Naive B cell (primary cell): ENCODE data around the gene RPS6KA3. TPM values are rescaled to one million over a fixed set of nuclear protein-coding genes. Genes with fewer than 3 reads are reported as not detected.
"Not testable (repeated sequence)": the region's sequence is repeated elsewhere in the genome, so short reads cannot be mapped to it uniquely, and the experiment has no call there.

Experiments used
- ATAC-seq, 2 donors: fragments of 150-1000 bp; cut with Tn5 transposase; 2 replicates each; pipeline ENCODE4 v1.10.0; 2021; ENCODE audit warnings: low read depth in 2 of 2, mild to moderate bottlenecking in 2 of 2, moderate library complexity in 2 of 2
- DNase-seq: peaks from one replicate; pipeline ENCODE4 v3.0.0; 2022
- H3K27ac Mint-ChIP-seq, 6 donors: one replicate each; pipeline ENCODE4 v1.8.0; 2020 to 2022; ENCODE audit warnings: mild to moderate bottlenecking in 6 of 6, mixed read lengths in 6 of 6, moderate library complexity in 5 of 6, inconsistent platforms in 2 of 6
- H3K27me3 Mint-ChIP-seq, 3 donors: one replicate each; pipeline ENCODE4 v1.8.0; 2021 to 2022; ENCODE audit warnings: mixed read lengths in 3 of 3, mild to moderate bottlenecking in 1 of 3
- H3K36me3 Mint-ChIP-seq, 2 donors: one replicate each; pipeline ENCODE4 v1.8.0; 2020 to 2022; ENCODE audit warnings: mixed read lengths in 2 of 2, inconsistent platforms in 1 of 2, mild to moderate bottlenecking in 1 of 2
- H3K4me1 Mint-ChIP-seq, 3 donors: one replicate each; pipeline ENCODE4 v1.8.0; 2020 to 2022; ENCODE audit warnings: mixed read lengths in 3 of 3, inconsistent platforms in 1 of 3, mild to moderate bottlenecking in 1 of 3, moderate library complexity in 1 of 3
- H3K4me3 Mint-ChIP-seq, 8 donors: one replicate each; pipeline ENCODE4 v1.8.0; 2020 to 2022; ENCODE audit warnings: mild to moderate bottlenecking in 8 of 8, mixed read lengths in 8 of 8, moderate library complexity in 8 of 8, inconsistent platforms in 2 of 8
- H3K9me3 Mint-ChIP-seq, 7 donors: one replicate each; pipeline ENCODE4 v1.8.0; 2020 to 2022; ENCODE audit warnings: mixed read lengths in 7 of 7, mild to moderate bottlenecking in 5 of 7, inconsistent platforms in 2 of 7, moderate library complexity in 1 of 7
- polyA plus RNA-seq, 6 donors: library from polyadenylated mRNA; unstranded; fragments of 300-500 nt; fragmentation: Illumina TruSeq; gene quantifications; one replicate each; pipeline ENCODE4 v1.2.3, GENCODE V29; 2021; ENCODE audit warnings: low read depth in 6 of 6

The RPS6KA3 gene
- polyA plus RNA-seq, 6 donors from 2014 or later, result 12.2 to 36.8 (median 25.3) TPM

DNA sequence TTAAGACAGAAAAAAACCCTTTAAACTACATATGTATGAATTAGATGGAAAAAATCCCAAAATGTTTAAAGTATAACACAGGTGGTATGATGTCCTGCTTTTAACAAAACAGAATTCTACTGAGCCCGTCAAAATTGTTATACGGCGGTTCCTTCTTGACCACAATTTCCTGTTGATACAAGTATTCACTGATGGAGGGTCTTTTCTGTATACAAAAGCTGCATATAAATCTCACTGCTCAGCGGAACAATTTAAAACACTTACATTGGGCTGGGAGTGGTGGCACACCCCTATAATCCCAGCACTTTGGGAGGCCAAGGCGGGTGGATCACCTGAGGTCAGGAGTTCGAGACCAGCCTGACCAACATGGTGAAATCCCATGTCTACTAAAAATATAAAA is 62.4 kb downstream of the RPS6KA3 start:
- DNase-seq (no peak), ATAC-seq (no peak)
- H3K27me3 Mint-ChIP-seq, result peaks cover 0 to 13% (median 0%) of the 10 kb centered on the region in 3 donors
- peaks cover 0 to under 1% (median 0%) of the 10 kb centered on the region in 7 donors for H3K9me3 Mint-ChIP-seq
- peak overlapping the region in 1 of 8 donors; percentile 12 for H3K4me3 Mint-ChIP-seq
- peaks cover 0 to 16% (median 14%) of the 10 kb centered on the region in 3 donors for H3K4me1 Mint-ChIP-seq
- H3K27ac Mint-ChIP-seq, result peak overlapping the region in 2 of 6 donors; percentile 33 to 76
- peaks cover 10 to 12% of the 10 kb centered on the region in 2 donors for H3K36me3 Mint-ChIP-seq

DNA sequence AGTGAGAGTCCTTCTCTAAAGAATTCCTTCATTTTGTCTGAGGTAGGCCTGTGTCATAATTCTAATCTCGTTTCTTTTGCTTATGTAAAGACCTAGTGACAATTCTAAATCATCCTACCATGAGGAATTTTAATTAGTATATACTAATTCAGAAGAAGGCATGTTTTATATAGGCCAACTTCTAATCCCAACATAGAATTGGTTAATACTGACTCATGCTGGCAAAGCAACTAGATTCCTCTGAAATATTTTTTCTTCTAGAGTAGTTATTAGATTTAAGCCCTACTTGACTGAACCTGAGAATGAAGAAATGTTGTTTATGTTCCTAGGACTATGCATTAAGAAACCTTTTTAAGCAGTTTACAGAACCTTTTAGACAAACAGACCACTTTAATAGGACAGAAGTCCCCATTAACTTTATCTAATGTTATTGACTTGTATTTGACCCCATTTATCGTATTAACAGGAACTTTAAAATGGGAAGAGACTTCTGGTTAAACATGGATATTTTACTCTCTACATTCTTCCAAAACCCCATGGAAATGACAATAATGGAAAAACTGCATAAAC is 69.0 kb downstream of the RPS6KA3 start:
- Mint-ChIP-seq H3K9me3 (peaks cover 0 to 1% (median 0%) of the 10 kb centered on the region in 7 donors), H3K36me3 (peaks cover 0 to 12% of the 10 kb centered on the region in 2 donors), H3K27ac (no peak overlapping the region), H3K4me1 (peaks cover 0 to 8% (median 0%) of the 10 kb centered on the region in 3 donors), H3K27me3 (no peaks in the 10 kb centered on the region), H3K4me3 (no peak overlapping the region)
- ATAC-seq (no peak), DNase-seq (no peak)

DNA sequence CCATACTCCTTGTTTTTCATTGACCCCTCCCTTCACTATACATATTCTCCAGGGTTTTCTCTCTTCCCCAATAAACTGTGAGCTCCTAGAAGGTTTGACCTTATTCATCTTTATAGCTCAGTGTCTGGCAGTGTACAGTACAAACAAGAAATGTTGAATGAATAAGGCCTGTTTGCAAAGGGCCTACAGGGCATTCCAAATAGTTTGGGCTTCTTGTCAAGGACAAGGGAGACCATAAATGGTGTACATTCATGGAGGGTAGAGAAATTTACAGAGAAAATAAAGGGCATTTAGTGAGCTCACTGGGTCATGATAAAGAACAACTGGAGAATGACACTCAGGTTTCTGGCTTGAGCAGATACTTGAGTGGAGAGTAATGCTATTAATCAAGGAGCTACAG is 77.5 kb downstream of the RPS6KA3 start:
- ATAC-seq (no peak), DNase-seq (no peak)
- H3K36me3 Mint-ChIP-seq, result peaks cover 0 to 5% of the 10 kb centered on the region in 2 donors
- no peaks in the 10 kb centered on the region for H3K4me1 Mint-ChIP-seq
- H3K4me3 Mint-ChIP-seq, result no peak overlapping the region
- peak overlapping the region in 1 of 6 donors; percentile 8 for H3K27ac Mint-ChIP-seq
- no peaks in the 10 kb centered on the region for H3K9me3 Mint-ChIP-seq
- H3K27me3 Mint-ChIP-seq, result peaks cover 0 to 8% (median 0%) of the 10 kb centered on the region in 3 donors

DNA sequence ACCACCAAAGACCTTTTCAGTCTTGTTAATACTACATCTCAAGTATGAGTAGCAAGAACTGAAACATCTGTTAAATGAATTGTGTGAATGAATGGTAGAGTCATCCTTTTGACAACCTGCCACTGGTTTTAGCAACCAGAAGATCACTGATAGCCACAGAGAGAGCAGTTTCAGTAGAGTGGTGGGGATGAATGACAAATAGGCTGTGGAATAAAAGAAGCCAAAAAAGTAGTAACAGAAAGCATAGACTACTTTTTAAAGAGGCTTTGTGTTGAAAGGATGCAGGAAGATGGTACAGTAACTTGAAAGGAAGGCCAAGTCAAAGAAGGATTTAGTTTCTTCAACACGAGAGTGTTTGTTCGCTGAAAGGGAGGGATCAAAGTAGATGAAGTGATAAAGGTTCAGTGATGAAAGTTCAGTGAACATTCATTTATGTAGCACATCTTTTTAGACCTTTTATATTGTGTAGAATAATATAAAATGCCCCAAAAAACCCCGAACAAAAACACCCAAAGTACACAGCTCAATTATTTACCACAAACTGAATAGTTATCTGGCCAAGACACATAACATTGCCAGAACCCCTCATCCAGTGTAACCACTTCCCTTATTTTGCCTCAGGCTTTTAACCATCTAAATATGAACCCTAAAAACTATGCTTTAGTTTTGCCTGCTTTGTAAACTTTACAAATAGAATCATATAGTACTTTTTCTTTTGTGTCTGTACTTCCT is 84.9 kb downstream of the RPS6KA3 start:
- no peaks in the 10 kb centered on the region for H3K9me3 Mint-ChIP-seq
- peaks cover 0 to 6% (median 0%) of the 10 kb centered on the region in 3 donors for H3K4me1 Mint-ChIP-seq
- H3K4me3 Mint-ChIP-seq, result no peak overlapping the region
- DNase-seq (no peak), ATAC-seq (no peak)
- peaks cover 0 to 12% (median 0%) of the 10 kb centered on the region in 3 donors for H3K27me3 Mint-ChIP-seq
- peak overlapping the region in 1 of 6 donors; percentile 36 for H3K27ac Mint-ChIP-seq
- H3K36me3 Mint-ChIP-seq, result peaks cover 0 to 10% of the 10 kb centered on the region in 2 donors

DNA sequence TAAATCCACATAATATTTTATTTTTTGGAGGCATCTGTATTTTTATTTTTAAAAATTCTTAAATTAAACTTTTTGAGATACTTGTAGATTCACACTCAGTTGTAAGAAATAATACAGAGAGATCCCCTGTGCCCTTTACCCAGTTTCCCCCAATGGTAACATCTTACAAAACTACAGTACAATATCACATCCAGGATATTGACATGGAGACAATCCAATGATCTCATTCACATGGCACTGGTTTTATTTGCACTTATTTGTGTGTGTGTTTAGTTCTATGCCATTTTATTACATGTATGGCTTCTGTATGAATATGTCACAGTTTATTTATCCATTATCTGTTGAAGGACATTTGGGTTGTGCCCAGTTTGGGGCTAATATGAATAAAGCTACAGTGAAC is 89.6 kb downstream of the RPS6KA3 start:
- H3K4me3 Mint-ChIP-seq, result no peak overlapping the region
- ATAC-seq (no peak), DNase-seq (no peak)
- peaks cover 0 to 6% (median 0%) of the 10 kb centered on the region in 3 donors for H3K4me1 Mint-ChIP-seq
- no peaks in the 10 kb centered on the region for H3K9me3 Mint-ChIP-seq
- no peak overlapping the region for H3K27ac Mint-ChIP-seq
- peaks cover 0 to 10% of the 10 kb centered on the region in 2 donors for H3K36me3 Mint-ChIP-seq
- H3K27me3 Mint-ChIP-seq, result peaks cover 0 to 12% (median 0%) of the 10 kb centered on the region in 3 donors

DNA sequence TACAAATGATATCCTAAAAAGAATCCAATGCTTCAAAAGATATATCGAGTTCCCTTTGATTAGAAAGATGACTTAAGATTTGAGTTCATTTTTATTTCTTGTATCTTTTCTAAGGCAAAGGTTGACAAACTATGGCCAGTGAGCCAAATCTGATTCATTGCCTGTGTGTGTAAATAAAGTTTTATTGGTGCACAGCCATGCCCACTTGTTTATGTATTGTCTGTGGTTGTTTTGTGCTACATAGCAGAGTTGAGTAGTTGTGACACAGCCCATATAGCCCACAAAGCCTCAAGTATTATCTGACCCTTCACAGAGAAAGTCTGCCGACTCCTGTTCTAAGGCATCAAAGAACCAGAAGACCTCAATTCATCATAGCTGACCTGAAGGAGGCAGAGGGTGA is 92.9 kb downstream of the RPS6KA3 start:
- H3K9me3 Mint-ChIP-seq, result no peaks in the 10 kb centered on the region
- H3K4me3 Mint-ChIP-seq, result no peak overlapping the region
- DNase-seq (no peak), ATAC-seq (no peak)
- no peaks in the 10 kb centered on the region for H3K4me1 Mint-ChIP-seq
- H3K36me3 Mint-ChIP-seq, result peaks cover 0 to 4% of the 10 kb centered on the region in 2 donors
- peaks cover 0 to 5% (median 0%) of the 10 kb centered on the region in 3 donors for H3K27me3 Mint-ChIP-seq
- no peak overlapping the region for H3K27ac Mint-ChIP-seq

DNA sequence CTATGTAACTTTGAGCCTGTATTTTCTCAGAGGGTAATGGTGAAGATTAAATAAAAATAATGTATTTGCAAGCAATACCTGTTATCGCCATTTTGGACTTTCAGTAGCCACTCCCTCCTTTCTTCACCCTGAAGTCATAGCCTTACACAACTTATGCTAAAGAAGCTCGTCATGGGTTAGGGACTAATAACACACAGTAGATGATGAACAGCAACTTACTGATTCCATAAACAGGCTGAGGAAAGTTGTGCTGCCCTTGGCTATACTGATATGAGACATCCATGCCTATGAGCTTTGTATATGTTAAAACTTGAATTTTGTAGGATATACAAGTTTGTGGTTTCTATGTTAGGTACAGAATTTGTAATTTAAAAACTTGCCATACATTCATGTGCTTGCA is 93.4 kb downstream of the RPS6KA3 start:
- H3K4me3 Mint-ChIP-seq, result no peak overlapping the region
- H3K4me1 Mint-ChIP-seq, result no peaks in the 10 kb centered on the region
- no peaks in the 10 kb centered on the region for H3K9me3 Mint-ChIP-seq
- H3K27ac Mint-ChIP-seq, result no peak overlapping the region
- ATAC-seq (no peak), DNase-seq (no peak)
- no peaks in the 10 kb centered on the region for H3K27me3 Mint-ChIP-seq
- no peaks in the 10 kb centered on the region for H3K36me3 Mint-ChIP-seq

DNA sequence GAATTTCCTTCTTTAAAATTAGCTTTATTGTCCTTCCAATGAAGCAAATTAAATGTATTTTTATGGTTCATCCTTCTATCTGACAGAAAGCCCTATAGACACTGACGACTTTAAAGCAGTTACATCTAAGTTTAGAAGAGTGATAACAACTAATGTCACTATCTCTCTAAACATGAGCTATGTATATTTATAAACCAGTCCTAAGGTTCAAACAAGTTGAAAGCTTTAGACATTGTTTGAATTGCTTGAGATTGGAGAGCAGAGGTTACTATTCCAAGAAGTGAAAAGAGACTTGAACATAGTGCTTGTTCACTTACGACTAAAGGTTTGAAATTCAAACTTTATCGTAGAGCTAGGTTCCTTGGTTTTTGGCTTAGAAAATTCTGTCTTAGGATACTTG is 94.8 kb downstream of the RPS6KA3 start:
- ATAC-seq (no peak), DNase-seq (no peak)
- H3K27ac Mint-ChIP-seq, result no peak overlapping the region
- H3K4me3 Mint-ChIP-seq, result no peak overlapping the region
- no peaks in the 10 kb centered on the region for H3K27me3 Mint-ChIP-seq
- H3K9me3 Mint-ChIP-seq, result no peaks in the 10 kb centered on the region
- H3K36me3 Mint-ChIP-seq, result no peaks in the 10 kb centered on the region
- no peaks in the 10 kb centered on the region for H3K4me1 Mint-ChIP-seq

DNA sequence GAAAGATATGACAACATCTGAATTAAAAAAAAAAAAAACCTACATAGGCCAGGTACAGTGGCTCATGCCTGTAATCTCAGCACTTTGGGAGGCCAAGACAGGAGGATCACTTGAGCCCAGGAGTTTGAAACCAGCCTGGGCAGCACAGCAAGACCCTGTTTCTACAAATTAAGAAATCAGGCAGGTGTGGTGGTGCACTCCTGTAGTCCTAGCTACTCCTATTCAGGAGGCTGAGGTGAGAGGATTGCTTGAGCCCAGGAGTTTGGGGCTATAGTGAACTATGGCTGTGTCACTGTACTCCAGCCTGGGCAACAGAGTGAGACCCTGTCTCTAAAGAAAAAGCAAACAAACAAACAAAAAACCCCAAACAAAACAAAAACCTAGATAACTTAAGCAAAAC is 104.2 kb downstream of the RPS6KA3 start:
- peaks cover 9 to 13% of the 10 kb centered on the region in 2 donors for H3K36me3 Mint-ChIP-seq
- ATAC-seq, H3K9me3 Mint-ChIP-seq, H3K4me3 Mint-ChIP-seq, DNase-seq, H3K4me1 Mint-ChIP-seq: not testable (repeated sequence)
- peaks cover 0 to 20% (median 0%) of the 10 kb centered on the region in 3 donors for H3K27me3 Mint-ChIP-seq
- H3K27ac Mint-ChIP-seq, result peak overlapping the region in 1 of 6 donors; percentile 55

DNA sequence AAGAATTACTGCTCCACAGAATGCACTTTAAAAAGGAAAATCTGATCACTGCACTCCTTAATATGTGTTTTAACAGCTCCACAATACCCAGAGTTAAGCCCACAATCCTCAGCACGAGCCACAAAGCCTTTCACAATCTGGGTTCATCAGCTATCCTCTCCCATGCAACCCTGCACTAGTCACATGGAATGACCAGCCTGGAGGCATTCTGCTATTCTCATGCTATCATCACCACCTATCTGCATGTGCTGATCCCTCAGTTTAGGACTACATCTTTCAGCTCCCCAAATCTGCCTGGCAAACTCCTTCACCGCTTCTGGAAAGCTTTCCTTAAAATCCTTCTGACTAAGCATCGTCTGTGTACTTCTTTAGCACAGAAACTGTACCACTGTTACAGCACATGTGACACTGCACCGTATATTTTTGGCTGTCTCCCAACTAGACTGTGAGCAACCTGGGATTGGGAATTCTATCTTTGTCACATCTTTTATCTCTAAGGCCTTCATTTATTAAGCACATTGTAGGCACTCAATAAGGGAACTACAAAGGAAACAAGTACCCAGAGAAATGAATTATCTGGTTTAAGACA is 106.8 kb downstream of the RPS6KA3 start:
- ATAC-seq (no peak), DNase-seq (no peak)
- Mint-ChIP-seq H3K27me3 (peaks cover 0 to 23% (median 0%) of the 10 kb centered on the region in 3 donors), H3K4me1 (no peaks in the 10 kb centered on the region), H3K4me3 (no peak overlapping the region), H3K27ac (no peak overlapping the region), H3K9me3 (no peaks in the 10 kb centered on the region), H3K36me3 (peaks cover 7 to 15% of the 10 kb centered on the region in 2 donors)

DNA sequence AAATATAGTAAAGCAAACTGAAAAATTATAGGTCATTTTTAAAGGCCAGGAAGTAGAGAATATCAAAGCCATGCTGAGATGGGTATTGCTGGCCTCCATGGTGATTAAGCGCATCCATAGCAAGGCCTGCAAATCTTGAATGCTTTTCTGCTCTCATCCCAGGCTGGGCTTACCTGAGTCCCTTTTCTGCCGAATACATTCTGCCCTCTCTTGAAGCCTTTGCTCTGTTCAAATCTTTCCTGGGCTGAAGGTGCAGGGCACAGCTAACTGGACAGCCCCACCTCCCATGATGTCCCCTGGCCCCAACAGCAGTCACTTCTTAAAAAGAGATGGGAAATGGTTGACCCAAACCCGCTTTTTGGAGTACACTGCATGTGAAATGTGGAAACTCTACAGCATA is 115.0 kb downstream of the RPS6KA3 start:
- H3K4me1 Mint-ChIP-seq, result peaks cover 9% of the 10 kb centered on the region in 3 donors
- peaks cover 0 to 4% of the 10 kb centered on the region in 2 donors for H3K36me3 Mint-ChIP-seq
- peak overlapping the region in 2 of 6 donors; percentile 47 to 69 for H3K27ac Mint-ChIP-seq
- DNase-seq (no peak), ATAC-seq (no peak)
- peaks cover 0 to 14% (median 0%) of the 10 kb centered on the region in 3 donors for H3K27me3 Mint-ChIP-seq
- no peaks in the 10 kb centered on the region for H3K9me3 Mint-ChIP-seq
- no peak overlapping the region for H3K4me3 Mint-ChIP-seq

DNA sequence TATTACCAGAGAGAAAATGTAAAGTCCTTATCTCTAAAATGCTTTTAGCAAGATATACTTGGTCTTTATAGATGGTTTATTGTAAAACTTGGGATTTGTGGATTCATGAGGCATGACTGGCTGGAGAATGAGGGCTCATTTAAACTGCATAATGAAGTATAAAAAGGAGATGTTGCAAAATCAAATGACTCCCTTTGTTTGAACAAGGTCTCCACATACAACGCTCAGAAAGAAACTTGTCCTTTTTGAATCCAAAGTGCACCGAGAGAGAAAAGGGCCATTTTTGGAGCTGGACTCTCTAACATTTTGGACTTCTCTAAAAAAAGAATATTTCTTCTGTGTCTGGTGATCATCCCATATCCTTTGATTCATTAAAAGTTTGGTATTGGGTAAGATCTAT is 117.4 kb downstream of the RPS6KA3 start:
- peaks cover 0 to 4% of the 10 kb centered on the region in 2 donors for H3K36me3 Mint-ChIP-seq
- no peak overlapping the region for H3K4me3 Mint-ChIP-seq
- H3K9me3 Mint-ChIP-seq, result no peaks in the 10 kb centered on the region
- H3K27ac Mint-ChIP-seq, result no peak overlapping the region
- peaks cover 9 to 11% (median 9%) of the 10 kb centered on the region in 3 donors for H3K4me1 Mint-ChIP-seq
- no peak for DNase-seq
- peaks cover 0 to 14% (median 0%) of the 10 kb centered on the region in 3 donors for H3K27me3 Mint-ChIP-seq
- ATAC-seq, result no peak

DNA sequence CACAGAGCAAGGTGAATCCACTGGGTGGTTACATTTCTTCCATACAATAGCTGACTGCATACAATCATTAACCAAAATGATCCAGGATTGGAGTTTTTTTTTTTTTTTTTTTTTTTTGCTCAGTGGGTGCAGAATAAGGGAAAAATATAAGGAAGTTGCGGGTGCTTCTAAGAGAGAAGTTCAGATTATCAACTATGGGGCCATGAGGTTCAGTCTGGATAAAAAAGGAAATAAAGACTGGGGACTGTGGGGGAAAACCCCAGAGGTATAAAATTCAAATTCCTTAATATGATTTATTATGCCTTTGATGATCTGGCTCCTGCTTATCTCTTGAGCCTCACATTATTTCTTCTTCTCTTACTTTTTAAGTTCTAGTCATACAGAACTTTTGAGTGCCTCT is 119.1 kb downstream of the RPS6KA3 start:
- H3K4me3 Mint-ChIP-seq, result peak overlapping the region in 1 of 8 donors; percentile 45
- ATAC-seq (peak; percentile 32 to 39), DNase-seq (no peak)
- H3K27ac Mint-ChIP-seq, result no peak overlapping the region
- H3K9me3 Mint-ChIP-seq, result no peaks in the 10 kb centered on the region
- H3K27me3 Mint-ChIP-seq, result peaks cover 0 to 14% (median 0%) of the 10 kb centered on the region in 3 donors
- H3K36me3 Mint-ChIP-seq, result peaks cover 0 to 4% of the 10 kb centered on the region in 2 donors
- peaks cover 9 to 11% (median 9%) of the 10 kb centered on the region in 3 donors for H3K4me1 Mint-ChIP-seq
